GM18508 (cell line): ENCODE data around the gene DUXB.
A peak's percentile ranks its signal among the peaks of the same experiment; 100 is the strongest.

Experiments used
- ATAC-seq: cut with Tn5 transposase; IDR thresholded peaks from one replicate; pipeline ENCODE4 v1.9.1; 2021; ENCODE audit warnings: moderate number of reproducible peaks; ENCODE audit not compliant: insufficient read depth, unreplicated experiment

The DUXB gene

DNA sequence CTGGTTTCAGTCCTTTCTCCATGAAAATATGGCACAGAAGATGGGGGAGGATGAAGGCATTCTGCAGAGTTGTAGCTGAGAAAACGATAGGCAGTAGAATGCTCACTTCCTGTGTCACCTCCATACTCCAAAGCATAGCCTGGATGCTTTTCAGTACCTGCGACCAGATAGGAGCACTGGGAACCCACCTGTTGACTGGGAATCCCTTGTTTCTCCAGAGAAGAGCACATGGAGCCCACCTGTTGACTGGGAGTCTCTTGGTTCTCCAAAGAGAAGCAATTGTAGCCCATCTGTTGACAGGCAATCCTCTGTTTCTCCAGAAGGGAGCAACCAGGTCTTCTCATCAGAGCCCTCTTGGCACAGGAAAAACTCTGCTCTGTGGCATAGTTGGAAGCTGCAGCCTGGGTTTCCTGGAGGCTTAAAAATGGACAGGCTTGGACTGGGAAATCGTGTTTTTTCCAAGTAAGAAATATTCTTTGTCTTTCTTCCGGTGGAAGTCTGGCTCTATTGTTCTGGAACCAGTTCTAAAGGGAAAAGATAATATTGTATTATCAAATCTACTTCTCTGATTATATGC lies 40.4 kb downstream of the DUXB start:
- ATAC-seq: no peak

DNA sequence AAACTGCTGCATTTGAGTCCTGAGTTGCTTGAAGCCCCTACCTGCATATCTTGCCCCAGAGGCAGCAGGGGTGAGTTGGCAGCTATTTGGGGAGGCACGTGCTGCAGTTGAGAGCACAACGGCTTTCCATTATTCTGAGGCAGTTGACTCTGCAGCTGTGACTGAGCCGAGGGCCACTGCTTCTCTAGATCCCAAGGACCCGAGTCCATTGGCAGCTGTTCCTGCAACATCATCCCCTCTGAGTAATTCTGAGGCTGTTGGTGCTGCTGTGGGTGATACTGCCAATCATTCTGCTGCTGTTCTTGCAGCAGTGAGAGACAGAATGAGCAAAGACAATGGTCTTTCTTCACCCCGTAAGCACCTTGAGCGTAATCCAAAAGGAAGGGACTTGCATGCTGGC lies 40.9 kb downstream of the DUXB start:
- ATAC-seq: no peak

DNA sequence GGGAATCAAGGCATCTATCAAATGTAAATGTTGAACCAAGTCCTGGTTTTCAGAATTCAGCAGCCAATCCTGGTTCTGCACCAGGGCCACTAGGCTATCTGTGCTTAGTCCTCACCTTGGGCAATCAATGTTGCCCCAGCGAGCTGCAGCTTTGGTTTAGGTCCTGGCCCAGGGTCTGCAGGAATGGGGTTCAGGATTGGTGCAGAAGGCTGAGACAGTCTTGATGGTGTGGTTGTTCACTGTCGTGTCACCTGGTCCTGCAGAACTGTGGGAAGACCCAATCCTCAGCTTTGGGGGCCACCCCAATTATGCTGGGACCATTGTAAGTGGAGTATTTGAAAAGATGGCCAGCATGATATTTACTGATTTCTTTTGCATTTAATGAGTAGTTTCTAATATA lies 43.1 kb downstream of the DUXB start:
- ATAC-seq: no peak

DNA sequence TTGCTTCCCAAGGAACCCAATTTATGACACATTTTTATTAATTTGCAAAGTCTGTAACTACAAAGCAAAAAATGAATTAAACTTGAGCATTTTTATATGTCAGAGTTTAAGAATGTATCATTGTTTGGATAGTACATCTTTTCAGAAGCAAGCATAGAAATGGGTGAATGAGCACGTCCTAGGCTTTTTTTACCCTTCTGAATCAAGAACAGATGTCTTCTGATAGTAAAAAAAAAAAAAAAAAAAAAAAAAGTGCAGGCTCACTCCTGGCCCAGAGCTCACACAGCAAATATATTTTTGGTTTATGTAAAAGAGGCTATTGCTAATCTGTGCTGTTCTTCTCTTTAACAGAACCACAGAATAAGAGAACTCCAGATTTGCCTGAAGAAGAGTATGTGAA lies 47.3 kb downstream of the DUXB start:
- ATAC-seq: no peak

DNA sequence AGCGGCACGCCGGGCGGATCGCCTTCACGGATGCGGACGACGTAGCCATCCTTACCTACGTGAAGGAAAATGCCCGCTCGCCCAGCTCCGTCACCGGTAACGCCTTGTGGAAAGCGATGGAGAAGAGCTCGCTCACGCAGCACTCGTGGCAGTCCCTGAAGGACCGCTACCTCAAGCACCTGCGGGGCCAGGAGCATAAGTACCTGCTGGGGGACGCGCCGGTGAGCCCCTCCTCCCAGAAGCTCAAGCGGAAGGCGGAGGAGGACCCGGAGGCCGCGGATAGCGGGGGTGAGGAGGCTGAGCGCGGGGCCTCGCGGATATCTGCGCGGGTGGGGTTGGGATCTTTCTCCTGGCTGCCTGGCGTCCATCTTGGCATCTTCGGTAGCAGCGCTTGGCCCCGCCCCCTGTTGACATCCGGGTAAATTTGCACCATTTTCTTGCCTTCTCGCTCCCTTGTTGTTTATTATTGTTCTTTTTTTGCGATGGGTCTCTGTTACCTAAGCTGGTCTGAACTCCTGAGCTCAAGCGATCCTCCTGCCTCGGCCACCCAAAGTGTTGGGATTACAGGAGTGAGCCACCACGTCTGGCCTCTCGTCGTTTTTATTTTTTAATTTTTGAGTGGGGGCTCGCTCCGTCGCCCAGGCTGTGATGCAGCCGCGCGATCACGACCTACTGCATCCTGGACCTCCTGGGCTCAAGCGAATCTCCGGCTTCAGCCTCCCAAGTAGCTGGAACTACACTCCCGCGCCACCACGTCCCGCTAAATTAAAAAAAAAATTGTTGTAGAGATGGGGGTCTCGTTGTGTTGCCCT lies 52.8 kb downstream of the DUXB start:
- ATAC-seq: peak; percentile 21

DNA sequence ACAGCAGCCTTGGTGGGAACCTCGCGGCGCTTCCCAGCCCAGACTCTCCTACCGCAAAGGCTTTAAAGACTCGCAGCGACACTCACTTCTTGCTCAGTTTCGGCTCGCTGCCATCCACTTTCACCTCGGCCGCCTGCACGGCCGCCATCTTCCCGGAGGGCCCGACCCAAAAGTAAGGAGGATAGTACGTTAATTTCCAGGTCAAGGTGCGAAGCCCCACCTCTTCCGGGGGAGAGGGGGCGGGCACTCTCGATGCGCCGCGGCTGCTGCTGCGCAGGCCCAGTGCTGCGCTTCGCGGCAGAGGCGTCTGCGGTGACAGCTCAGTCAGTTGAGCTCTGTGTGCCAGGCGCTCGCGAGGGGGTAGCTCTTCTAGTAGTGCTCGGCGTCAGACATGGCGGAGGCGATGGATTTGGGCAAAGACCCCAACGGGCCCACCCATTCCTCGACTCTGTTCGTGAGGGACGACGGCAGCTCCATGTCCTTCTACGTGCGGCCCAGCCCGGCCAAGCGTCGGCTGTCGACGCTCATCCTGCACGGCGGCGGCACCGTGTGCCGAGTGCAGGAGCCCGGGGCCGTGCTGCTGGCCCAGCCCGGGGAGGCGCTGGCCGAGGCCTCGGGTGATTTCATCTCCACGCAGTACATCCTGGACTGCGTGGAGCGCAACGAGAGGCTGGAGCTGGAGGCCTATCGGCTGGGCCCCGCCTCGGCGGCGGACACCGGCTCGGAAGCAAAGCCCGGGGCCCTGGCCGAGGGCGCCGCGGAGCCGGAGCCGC lies 53.6 kb downstream of the DUXB start, which contains the start of the genes KARS1 and TERF2IP:
Gene KARS1 (minus strand): TSS at position 174 of the 773 bp plus-strand sequence. CDS start 26 bp downstream, at position 148.
Gene TERF2IP (plus strand): TSS at position 282 of the 773 bp plus-strand sequence. CDS start 110 bp downstream, at position 392.
- ATAC-seq: peak; percentile 70

DNA sequence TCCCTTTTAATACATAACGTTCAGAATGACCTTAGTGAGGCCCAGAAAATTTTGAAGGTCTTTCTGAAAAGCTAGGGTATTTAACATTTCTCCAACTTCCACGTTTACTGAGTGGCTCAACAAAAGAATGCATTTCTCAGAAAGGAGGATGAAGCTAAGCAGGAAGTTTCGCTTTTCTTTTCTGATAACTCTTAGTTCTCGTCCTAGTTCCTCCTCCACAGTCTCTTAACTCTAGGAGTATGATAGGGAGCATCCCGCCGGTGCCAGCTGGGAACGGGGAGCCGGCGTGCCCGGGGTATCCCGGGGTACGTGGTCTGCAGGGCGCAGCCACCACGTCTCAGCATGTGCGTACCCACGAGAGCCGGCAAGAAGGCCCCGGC lies 54.2 kb downstream of the DUXB start:
- ATAC-seq: peak; percentile 12

DNA sequence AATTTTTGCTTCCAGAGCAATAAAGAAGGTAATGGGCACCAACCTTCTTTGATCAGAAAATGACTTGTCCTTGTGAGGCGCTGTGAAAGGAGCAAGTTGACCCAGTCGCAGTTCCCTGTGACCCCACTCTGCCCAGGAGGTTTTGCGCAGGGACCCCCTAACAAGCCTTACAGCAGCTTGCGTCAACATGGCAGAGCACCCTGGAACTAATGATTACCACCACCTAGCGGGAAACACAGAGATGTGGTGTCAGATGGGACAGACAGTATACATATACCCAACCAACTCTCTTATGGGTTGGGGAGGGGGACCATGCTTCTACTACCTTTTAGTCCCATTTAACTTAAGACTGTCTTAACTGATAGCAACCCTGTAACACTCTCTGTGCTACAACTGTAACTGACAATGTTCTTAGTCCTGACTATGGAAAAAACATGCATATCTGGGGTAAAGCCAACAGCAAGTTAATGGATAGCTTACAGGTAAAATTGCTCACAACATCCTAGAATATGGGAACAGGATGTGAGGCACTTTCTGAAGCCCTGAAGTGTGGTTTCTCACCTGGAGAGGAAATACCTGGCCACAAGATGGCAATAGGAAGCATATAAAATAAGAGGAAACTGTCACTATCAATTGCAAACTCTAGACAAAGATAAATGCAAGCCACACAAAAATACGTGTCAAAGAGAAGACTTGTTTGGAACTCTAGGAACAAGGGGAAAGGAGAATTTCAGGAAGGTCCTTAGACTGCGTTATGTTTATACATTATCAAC lies 56.8 kb downstream of the DUXB start:
- ATAC-seq: no peak
